Inferior parietal cortex (tissue), 1 donor: ENCODE data around the gene NPY4R.
"Not testable (repeated sequence)": the region's sequence is repeated elsewhere in the genome, so short reads cannot be mapped to it uniquely, and the experiment has no call there.

Source experiments
- DNase-seq: peaks from one replicate; pipeline ENCODE4 v3.0.0-alpha.2; 2016; ENCODE audit errors: extremely low spot score

NPY4R gene, protein sequence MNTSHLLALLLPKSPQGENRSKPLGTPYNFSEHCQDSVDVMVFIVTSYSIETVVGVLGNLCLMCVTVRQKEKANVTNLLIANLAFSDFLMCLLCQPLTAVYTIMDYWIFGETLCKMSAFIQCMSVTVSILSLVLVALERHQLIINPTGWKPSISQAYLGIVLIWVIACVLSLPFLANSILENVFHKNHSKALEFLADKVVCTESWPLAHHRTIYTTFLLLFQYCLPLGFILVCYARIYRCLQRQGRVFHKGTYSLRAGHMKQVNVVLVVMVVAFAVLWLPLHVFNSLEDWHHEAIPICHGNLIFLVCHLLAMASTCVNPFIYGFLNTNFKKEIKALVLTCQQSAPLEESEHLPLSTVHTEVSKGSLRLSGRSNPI

DNA sequence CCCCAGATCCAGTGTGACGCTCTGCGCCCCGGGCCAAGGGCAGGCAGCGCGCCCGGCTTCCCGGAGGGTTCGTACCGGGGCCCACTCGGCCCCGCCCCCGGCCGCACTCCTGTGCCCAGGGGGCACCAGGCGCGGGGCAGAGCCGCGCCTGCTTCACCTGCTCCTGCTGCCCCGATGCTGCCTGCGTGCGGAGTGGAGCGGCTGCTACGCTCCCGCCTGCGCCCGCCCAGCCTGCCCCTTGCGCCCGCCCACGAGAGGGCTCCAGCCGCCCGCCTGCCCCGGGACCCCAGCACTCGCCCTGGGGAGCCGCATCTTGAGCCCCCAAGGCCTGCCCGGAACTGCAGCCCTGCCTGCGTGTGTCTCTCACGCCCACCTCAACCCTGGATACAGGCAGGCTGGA is at the start of gene NPY4R:
TSS of gene NPY4R (minus strand) at position 194 of the 400 bp plus-strand sequence. CDS start 3,323 bp downstream, outside the sequence.
- not testable (repeated sequence) for DNase-seq

DNA sequence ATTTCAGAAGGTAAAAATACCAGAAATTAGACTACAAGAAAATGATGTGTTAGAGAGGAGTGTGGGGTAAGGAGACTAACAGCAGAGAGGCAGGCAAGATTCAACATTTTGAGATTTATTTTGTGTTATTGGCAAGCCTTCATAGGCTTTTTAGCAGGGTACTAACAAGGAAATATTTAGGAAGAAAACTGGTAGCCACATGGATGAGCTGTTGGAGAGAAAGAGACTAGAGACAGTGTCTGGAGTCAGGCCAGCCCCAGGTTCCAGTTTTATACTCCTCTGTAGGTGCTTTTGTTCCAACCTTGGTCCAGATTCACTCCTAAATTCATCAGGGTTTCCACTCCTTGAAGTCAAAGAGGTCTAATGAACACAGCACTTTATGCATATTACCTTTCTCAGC is 49.6 kb upstream of the NPY4R start:
- no peak for DNase-seq

DNA sequence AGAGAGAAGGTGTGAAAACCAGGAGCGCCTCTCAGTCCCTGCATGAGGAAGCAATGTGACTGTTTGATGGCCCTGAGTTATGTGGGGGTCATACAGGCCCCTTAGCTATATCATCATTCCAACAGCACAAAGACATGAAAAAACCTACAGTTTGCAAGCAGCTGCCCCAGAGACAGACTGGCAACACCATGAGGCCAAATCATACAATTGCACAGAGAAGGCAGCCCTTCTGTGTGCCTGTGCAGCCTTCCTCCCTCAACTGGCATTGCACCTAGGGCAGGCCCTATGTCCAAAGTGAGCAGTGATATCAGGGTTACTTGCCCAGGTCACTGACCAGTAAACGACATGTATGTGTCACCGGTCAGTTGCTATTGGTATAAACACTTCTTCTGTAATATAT is 49.1 kb upstream of the NPY4R start:
- DNase-seq = no peak

DNA sequence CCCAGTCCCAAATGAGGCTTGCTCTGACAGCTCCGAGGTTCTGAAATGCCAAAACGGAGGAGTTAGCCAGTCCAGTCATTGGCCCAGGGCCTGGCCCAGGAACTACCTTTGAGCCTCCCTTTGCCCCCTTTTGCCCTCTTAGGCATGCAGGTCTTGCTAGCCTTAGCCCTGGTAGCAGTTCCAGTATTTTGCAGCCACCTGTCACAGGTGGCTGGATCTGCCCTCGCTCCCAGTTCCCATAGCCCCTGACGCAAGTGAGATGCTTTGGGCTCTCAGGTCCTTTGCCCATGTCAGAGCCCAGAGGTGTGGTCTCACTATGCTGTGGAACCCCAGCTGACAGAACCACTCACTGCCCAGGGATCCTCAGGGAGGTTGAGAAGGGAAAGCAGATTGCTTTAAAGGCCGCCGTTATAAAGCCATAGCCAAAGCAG is 48.7 kb upstream of the NPY4R start:
- DNase-seq = no peak

DNA sequence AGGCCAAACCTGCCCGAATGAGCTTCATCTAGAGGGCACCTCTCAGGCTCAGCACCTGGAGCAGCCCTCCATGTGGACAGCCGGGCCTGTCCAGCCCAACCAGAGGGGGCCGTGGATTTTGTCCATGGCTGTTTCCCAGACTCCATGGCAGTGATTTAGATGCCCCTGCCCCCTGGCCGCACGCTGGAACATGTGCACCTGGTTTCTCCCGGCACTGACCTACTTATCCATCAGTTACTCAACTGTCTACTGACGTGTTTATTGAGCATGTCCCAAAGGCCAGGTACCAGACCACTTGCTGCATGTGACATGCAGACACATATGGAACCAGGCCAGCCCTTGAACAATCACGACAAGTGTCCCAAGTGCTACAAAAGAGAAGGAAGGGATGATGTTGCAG is 47.6 kb upstream of the NPY4R start:
- not testable (repeated sequence) for DNase-seq

DNA sequence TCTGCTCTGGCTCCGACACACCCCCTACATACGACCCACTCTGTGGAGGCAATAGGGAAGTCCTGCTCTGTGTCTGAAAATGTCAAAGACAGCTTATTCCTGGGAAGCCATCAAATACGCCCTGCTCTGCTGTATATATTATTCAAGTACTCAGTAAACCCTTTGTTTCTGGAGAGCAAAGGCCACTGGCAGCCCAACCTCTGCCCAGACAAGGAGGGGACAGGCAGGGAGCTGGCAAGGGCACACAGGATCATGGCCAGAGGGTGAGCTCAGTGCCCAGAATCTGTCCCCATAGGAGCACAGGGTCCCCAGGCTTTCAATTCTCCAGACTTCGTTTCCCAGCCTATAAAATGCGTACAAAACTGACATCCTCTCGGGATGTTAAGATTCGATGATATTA is 47.0 kb upstream of the NPY4R start:
- not testable (repeated sequence) for DNase-seq

DNA sequence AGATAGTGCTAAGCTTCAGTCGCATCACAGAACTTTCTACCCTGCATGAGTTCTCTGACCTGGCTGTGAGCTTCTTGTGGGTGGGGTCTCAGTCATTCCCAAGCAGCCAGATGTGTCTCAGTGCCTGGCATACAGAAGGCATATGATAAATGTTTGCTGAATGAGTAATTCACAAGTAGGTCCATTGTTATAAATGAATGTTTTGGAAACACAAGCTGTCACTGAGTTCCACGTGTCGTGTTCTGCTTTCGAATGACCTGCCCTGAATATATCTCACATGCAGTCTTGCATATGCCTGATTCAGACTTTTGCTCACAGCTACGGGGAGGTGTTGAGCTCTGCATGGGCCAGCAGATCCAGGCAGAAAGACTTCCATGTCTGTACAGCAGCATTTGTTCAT is 46.2 kb upstream of the NPY4R start:
- DNase-seq = not testable (repeated sequence)

DNA sequence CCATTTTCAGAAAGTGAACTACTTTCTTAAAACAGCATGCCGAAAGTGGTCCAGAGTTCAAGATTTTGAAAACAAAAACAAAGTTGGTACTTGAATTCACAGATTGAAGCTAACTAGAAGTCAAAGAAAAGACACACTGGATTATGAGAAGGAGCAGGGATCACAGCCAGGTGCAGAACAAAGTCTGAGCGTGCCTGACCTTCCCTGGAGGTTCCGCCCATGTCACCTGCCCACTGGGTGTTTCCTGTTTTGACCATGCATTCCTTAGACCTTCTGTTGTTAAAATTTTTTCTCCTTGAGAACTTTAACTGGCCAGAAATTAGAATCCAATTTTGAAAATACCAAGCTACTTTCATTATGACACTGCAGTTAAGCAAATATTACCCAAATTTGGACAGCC is 34.2 kb upstream of the NPY4R start:
- not testable (repeated sequence) for DNase-seq

DNA sequence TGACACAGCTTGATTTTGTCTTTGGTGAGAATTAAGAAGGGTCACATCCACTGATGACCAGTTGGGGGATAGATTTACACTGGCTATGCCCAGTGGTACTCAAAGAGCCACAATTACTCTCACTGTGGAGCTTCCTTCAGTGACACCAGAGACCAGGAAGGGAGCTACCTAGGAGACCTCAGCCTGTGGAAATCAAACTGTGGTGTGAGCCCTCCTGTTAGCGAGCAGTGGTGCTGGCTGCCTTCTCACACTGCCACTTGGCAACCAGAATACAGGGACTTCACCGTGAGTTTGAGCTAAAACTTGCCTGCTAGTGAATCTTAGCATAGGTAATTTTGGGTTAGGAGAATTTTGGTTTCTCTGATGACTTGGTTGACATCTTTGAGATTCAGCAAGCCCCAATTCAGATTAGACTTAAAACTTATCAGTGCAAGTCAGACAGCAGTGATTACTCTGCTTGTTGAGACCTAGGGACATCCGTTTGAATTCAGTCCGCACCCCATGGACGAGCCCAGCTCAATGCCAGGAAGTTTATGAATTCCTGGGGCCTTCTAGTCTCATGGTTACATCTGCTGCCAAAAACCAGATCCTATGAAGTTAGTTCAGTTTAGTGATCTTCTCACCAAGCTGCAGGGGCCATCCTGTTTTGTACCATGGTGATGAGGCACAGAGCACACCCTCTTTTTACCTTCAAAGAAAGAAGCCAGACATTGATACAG is 33.4 kb upstream of the NPY4R start:
- DNase-seq = not testable (repeated sequence)

DNA sequence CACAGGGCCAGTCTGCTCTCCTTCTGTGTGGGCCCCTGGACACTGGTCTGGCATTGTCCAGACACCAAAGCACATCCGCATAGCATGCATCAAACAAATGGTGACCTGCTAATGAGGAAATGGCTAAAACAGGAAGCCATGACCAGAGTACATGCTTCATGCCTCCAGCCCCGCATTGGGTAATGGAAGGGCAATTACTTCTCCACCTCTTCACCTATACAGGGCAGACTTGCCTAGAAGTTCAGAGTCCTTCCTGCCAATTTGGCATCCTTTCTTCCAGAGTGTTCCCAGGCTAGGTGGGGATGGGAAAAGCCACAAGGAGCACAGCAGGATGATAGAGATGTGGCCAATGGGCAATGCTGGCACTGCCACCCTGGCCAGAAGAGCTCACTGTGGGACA is 32.1 kb upstream of the NPY4R start:
- not testable (repeated sequence) for DNase-seq

DNA sequence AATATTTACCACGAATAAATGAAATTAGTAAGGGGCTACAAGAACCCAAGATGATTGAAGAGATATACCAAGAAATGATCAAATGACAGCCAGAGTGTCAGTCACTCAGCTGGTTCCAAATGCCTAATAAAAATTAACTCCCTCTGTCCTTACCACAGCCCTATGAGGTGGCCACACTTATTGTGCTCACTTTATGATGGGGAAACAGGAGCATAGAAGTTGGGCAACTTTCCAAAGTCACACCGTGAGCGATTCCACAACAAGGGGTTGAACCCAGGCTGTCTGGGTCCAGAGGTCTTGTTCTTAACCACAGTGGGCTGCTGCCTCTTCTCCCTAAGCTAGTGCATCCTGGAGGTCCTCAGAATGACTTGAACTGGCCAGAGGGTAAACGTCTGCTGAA is 31.6 kb upstream of the NPY4R start:
- DNase-seq = not testable (repeated sequence)

DNA sequence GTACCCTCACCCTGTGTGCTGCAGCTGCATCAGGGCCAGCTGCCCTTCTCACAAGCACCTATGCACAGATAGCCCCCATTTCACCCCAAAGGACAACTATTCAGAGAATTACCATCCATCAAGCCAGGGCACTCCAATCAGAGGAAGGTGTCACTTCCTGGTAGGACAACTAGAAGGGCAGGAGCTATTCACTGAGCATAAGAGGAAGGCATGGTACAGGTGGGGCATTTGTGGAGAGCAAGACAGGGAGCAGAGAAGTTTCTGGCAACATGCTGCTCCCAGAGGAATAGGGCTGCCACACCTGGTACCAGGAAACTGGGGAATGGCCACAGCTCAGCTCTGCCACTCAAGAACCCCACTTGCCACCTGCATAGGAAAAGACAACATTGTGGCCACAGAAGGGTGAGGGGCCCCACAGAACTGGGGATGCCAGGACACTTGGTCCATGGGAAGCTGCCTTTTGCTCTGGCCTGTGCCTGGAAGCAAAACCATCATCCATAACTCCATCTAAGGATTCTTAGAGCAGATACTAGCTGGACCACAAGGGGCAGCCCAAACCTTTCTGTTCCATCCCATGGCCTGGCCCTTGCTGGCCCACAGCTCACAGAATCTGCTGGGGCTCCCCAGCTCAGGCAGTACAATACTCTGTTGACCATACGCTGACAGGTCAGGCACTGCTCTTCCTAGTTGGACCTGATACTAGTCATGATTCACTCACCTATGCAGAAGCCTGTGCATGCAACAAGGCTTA is 25.8 kb upstream of the NPY4R start:
- DNase-seq = not testable (repeated sequence)

DNA sequence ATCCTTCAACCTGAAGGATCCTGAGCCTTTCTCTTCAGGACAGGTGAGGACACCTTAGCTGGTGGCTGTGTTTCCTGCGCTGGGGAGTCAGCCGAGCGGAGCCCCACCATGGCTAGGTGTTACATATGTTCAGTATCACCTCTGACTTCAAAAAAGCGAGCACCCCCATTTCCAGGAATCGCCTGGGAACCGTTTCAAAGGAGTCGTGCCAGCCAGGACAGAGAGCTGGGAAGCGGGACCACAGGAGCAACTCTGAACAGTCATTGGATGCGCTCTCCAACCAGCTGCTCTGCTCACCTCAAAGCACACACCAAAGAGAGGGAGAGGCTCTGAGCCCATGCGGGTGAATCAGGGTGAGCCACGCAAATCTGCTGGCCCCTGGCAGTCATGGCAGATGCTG is 24.5 kb upstream of the NPY4R start:
- not testable (repeated sequence) for DNase-seq

DNA sequence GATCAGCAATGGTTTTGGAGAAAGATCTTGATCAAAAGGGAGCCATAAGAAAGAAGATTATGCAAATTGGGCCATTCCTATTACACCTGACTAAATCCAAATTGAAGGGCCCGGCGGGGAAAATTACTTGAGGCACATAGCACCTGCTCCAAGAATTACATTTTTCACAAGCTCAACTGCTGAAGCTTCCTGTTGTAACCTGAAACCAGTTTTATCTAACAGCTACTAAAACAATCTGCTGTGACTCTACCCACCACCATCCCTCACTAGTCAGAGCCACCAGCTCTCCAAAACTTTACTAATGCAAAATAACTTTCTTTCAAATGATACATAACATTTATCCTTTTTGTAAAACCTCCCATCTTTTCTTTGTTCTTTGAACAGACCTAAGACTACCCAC is 20.7 kb upstream of the NPY4R start:
- DNase-seq = not testable (repeated sequence)

DNA sequence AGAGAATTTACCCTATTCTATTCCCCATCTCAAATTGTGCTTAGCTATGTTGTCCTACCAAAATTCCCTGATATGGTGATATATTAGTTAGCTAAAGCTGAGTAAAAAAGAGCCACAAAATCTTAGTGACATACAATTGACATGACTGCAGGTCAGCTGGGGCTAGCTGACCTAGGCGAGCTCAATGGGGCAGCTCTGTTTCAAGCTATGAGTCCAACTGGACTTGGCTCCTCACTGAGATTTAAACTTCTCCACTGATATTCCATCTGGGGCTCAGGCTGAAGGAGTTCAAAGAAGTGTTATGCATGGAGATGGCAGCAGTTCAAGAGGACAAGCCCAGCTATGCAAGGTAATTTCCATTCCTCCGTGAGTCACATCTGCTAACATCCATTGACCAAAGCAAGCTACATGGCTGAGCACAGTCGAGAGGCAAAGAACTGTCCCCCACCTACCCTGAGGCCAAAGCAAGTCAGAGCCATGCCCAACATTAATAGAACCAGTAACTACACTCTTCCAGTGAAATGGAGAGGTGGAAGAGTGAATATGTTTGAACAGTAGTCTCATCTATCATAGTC is 9.1 kb upstream of the NPY4R start:
- not testable (repeated sequence) for DNase-seq

DNA sequence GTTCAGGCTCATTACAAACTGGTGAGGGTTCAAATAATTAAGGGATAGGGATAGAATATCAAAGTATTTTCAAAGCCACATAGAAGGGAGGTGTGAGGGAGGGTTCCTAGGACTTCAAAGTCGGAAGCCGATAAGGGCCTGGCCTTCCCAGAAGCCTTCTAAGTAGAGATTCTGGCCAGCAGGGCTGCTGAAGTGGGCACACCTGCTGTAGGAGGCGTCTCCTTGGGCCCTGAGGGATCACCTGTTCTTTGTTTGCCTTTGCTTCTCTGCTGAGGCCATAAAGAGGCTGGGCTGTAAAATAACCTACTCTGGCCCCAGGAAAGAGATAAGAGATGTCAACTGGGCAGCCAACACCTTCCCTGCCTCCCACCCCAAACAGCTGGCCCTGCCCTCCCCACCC is 8.0 kb upstream of the NPY4R start:
- DNase-seq = not testable (repeated sequence)

DNA sequence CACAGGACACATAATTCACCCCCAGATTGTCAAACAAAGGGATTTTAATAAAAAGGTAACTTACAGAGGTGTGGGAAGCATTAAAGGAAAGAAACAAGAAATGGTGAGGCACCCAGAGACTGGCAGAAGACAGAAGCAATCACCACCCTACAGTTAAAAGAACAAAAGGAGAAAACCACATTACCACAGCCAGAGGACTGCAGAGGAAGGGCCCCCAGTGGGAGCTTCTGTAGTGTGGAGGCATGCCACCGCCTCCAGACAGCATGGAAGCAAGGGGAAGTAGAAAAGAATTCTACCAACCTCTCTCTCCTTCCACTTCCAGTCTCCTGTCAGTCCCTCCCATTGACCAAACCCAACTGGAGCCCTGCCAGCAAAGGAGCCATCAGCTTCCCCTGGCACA is 4.4 kb upstream of the NPY4R start:
- not testable (repeated sequence) for DNase-seq

DNA sequence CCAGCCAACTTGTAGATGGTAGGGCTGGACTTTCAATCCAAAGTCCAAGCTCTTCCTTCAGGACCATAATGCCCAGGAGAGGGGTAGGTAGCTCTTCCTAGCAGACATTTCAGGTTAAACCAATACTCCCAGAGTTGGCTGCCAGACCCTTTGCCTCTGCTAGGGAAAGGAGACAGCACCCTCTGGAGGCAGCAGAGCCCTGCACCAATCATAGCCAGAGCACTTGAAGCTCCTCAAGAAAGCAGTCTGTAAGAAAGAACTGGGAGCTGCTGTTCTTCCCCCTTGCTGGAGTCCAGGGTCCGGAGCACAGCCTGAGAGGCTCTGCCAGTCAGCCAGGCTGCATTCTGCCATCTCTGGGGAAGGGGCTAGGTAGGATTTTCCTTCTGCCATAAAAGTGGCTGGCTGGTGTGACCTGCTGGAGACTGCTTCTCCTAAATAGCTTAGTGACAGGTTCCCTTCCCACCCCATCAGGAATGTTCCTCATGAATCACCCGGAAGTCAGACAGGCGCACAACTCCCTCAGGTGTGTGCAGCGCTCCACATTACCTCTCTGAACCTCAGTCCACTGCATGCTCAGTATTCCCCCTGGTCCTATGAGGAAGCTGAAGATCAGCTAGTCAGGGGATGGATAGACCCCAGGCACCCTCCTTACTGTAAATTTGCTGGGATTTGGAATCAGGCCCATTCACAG is 2.5 kb upstream of the NPY4R start:
- not testable (repeated sequence) for DNase-seq

DNA sequence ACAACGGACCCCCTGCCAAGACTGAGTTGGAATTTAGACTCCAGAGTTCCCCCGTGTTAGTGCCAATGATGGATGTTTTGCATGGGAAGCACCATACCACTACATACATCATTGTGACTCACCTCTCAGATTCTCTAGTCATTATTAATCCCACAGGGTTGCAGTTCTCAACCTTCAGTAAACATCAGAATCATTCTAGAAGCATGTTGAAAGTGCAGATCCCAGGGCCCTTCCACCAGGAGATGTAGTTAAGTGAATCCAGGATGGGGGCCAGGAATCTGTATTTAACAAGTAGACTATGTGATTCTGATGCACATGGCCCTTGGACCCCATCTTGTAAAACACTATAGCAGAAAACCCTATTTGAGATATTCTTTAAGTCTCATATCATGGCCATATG is 2.1 kb downstream of the NPY4R start:
- not testable (repeated sequence) for DNase-seq

DNA sequence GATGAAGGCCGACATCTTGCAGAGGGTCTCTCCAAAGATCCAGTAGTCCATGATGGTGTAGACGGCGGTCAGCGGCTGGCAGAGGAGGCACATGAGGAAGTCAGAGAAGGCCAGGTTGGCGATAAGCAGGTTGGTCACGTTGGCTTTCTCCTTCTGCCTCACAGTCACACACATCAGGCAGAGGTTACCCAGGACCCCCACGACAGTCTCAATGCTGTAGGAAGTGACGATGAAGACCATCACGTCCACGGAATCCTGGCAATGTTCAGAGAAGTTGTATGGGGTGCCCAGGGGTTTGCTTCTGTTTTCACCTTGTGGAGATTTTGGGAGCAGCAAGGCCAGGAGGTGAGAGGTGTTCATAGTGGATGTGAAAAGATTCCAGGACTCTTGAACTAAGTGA is 3.5 kb downstream of the NPY4R start:
- not testable (repeated sequence) for DNase-seq

DNA sequence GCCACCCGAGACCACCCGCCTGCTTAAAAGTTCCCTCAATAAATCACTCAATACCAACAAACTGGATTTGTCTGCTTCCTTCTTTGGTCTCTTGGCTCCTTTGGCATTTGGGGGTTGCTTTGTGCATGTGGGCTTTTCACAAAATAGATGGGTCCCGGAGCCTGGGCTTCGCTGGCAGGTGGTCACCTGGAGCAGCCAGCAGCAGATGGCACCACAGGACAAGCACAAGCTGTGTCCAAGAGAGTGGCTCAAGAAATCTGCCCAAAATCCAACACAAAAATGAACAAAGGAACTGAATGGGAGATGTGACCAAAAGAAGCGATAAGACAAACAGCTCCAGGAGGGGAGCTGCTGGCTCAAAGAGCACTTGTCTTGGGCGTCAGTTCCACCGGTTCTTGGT is 6.2 kb downstream of the NPY4R start:
- not testable (repeated sequence) for DNase-seq
